Fibroblast of villous mesenchyme (primary cell): Measurements from ENCODE around the gene NAV3. TPM values are rescaled to one million over a fixed set of nuclear protein-coding genes. Genes with fewer than 3 reads are reported as not detected.
A peak's percentile ranks its signal among the peaks of the same experiment; 100 is the strongest.

Experiments used
- DNase-seq: peaks from one replicate; pipeline ENCODE4 v3.0.0-alpha.2; 2010; ENCODE audit warnings: low read depth
- H3K4me3 ChIP-seq: 2 replicates; pipeline ENCODE4 v1.5.1; 2011; ENCODE audit warnings: low read depth, mild to moderate bottlenecking, low read length
- CTCF ChIP-seq: IDR thresholded peaks from 2 replicates; pipeline ENCODE4 v1.5.1; 2012; ENCODE audit warnings: low read depth, mild to moderate bottlenecking, low read length; ENCODE audit not compliant: insufficient read depth
- total RNA-seq: library from RNA; depleted of rRNA; stranded (reverse); fragments of >200 nt; gene quantifications from 2 replicates; pipeline ENCODE4 v1.2.3, GENCODE V29; 2012

The NAV3 gene
- total RNA-seq, 1 donor, result 206 TPM

- H3K4me3 ChIP-seq, result no peak overlapping the region
- DNase-seq, result no peak
- no peak for TF ChIP-seq CTCF
Observed at GRCh38 chr12:78120306-78120705, 289.6 kb downstream of the NAV3 start.

DNA sequence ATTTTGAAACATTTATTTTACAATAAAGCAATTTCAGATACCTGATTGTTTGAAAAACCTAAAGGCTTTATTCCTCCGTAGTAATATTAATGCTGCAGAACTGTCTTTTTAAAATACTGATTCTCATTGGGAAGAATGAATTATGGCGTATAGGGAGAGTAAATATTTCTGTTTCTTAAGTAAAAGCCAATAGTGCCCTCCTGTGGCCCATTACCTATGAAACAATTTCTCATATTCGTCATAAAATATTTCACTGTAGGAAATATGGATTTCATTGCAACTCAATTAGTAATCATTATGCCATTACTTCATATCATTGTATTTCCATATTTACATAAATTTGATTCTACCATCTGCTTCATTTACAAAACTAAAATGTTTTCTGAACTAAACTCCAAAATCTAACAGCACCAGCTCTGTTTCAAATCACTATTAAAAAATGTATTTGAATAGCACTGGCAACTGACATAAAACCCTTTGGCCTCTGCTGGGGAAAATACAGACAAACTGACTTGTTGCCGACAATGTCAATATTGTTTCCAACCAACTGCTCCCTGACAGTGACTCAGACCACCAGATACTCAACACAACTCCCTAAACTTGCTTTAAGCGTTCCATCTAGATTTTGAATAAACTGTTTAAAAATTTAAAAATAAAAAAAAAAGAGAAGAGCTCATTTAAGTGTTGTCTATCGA lies 290.3 kb downstream of the NAV3 start:
- TF ChIP-seq CTCF, result peak; percentile 35
- no peak overlapping the region for H3K4me3 ChIP-seq
- DNase-seq, result peak; percentile 68

GRCh38 chr12:78121969-78122610 lies 291.4 kb downstream of the NAV3 start:
- DNase-seq, result no peak
- TF ChIP-seq CTCF, result no peak
- H3K4me3 ChIP-seq, result no peak overlapping the region

GRCh38 chr12:78128211-78128610 lies 297.5 kb downstream of the NAV3 start:
- H3K4me3 ChIP-seq, result no peak overlapping the region
- DNase-seq, result no peak
- no peak for TF ChIP-seq CTCF

GRCh38 chr12:78143717-78144116 lies 313.0 kb downstream of the NAV3 start:
- H3K4me3 ChIP-seq, result no peak overlapping the region
- DNase-seq, result no peak
- no peak for TF ChIP-seq CTCF

DNA sequence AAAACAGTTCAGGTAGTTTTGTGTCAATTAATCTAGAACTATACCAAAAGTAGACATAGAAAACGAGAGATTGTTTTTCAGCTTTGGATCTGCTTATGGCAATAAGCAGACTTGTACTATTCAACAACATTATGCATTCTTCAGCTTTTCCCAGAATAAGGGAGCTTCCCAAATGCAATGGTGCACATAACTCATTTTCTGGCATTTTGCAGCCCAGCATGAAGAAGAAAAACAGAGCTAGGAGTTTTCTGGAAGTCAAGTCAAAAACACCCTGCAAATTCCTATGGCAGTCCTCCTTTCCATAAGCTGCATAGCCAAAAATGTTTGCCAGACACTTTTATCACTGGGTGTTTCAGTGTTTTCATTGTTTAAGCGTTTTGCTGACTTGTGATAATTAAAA lies 314.7 kb downstream of the NAV3 start:
- TF ChIP-seq CTCF, result no peak
- DNase-seq, result peak; percentile 25
- H3K4me3 ChIP-seq, result no peak overlapping the region
